NCI-H2227 treated with DMSO at 0.1 percent for 48 hours (cell line): ENCODE data around the gene AGFG2.

Experiments used
- DNase-seq: peaks from one replicate; lab custom pipeline; 2025; lab: John Stamatoyannopoulos, UW

Gene AGFG2

GRCh38 chr7:100572281-100572948 lies 33.4 kb downstream of the AGFG2 start:
- DNase-seq: no peak

GRCh38 chr7:100572949-100573675 lies 34.1 kb downstream of the AGFG2 start:
- no peak for DNase-seq

GRCh38 chr7:100573691-100574361 lies 34.8 kb downstream of the AGFG2 start, which contains the start of gene SAP25:
Gene SAP25, minus strand, starts transcription at chr7:100573900. Its CDS starts 158 bp downstream, at chr7:100573742.
- no peak for DNase-seq

GRCh38 chr7:100574362-100575205 lies 35.6 kb downstream of the AGFG2 start:
- DNase-seq: no peak

- DNase-seq: no peak
Observed at GRCh38 chr7:100575206-100575631, 36.2 kb downstream of the AGFG2 start.

GRCh38 chr7:100575746-100576383 lies 36.9 kb downstream of the AGFG2 start:
- no peak for DNase-seq

- no peak for DNase-seq
Observed at GRCh38 chr7:100576384-100576993, 37.5 kb downstream of the AGFG2 start.

GRCh38 chr7:100577103-100577502 lies 38.1 kb downstream of the AGFG2 start:
- no peak for DNase-seq

- no peak for DNase-seq
Observed at GRCh38 chr7:100577507-100577906, 38.5 kb downstream of the AGFG2 start.

- no peak for DNase-seq
Observed at GRCh38 chr7:100578246-100579183, 39.5 kb downstream of the AGFG2 start.

- DNase-seq: no peak
Observed at GRCh38 chr7:100580466-100581283, 41.7 kb downstream of the AGFG2 start.

GRCh38 chr7:100582041-100582579 lies 43.1 kb downstream of the AGFG2 start:
- no peak for DNase-seq

- no peak for DNase-seq
Observed at GRCh38 chr7:100582650-100583049, 43.6 kb downstream of the AGFG2 start.

- peak; percentile 34 for DNase-seq
Observed at GRCh38 chr7:100583132-100584053, 44.4 kb downstream of the AGFG2 start.

GRCh38 chr7:100584054-100584682 lies 45.2 kb downstream of the AGFG2 start:
- DNase-seq: peak; percentile 45

GRCh38 chr7:100584683-100585510 lies 45.9 kb downstream of the AGFG2 start:
- DNase-seq: peak; percentile 27
